Gastroesophageal sphincter (tissue), 4 donors: ENCODE results near the gene GSG1L. TPM values are rescaled to one million over a fixed set of nuclear protein-coding genes. Genes with fewer than 3 reads are reported as not detected.
"Not testable (repeated sequence)": the region's sequence is repeated elsewhere in the genome, so short reads cannot be mapped to it uniquely, and the experiment has no call there.

Source experiments
- ATAC-seq: fragments of 150-250 bp; one replicate; pipeline ENCODE4 v1.9.1; 2016; ENCODE audit warnings: mild to moderate bottlenecking, moderate library complexity
- H3K27ac ChIP-seq, 4 donors: fragments of 200-600 bp; sonication (generic) in 3 of 4; 1 replicate in 3 of 4; 2 replicates in 1 of 4; pipeline ENCODE4 v1.5.1; 2016 to 2019
- H3K27me3 ChIP-seq: fragments of 200-600 bp; sonication (generic); one replicate; pipeline ENCODE4 v1.5.1; 2019
- H3K36me3 ChIP-seq, 2 donors: fragments of 200-600 bp; sonication (generic); one replicate each; pipeline ENCODE4 v1.5.1; 2019; ENCODE audit warnings: control low read depth in 1 of 2
- H3K4me1 ChIP-seq, 3 donors: fragments of 200-600 bp; sonication (generic); 1 replicate in 2 of 3; 2 replicates in 1 of 3; pipeline ENCODE4 v1.5.1; 2016 to 2019; ENCODE audit warnings: control low read depth in 2 of 3
- H3K4me3 ChIP-seq, 2 donors: fragments of 200-600 bp; sonication (generic); one replicate each; pipeline ENCODE4 v1.5.1; 2019; ENCODE audit warnings: mild to moderate bottlenecking in 1 of 2, moderate library complexity in 1 of 2
- H3K9me3 ChIP-seq, 3 donors: fragments of 200-600 bp; sonication (generic); one replicate each; pipeline ENCODE4 v1.5.1; 2017 to 2019; ENCODE audit warnings: control low read depth in 2 of 3
- CTCF ChIP-seq, 4 experiments: fragments of 200-600 bp in 2 of 4; fragments of 450-650 bp in 2 of 4; sonication (generic) in 1 of 4; IDR thresholded peaks; one replicate each; pipeline ENCODE4 v1.5.1; 2017 to 2019; ENCODE audit warnings: antibody characterized with exemption in 4 of 4, mild to moderate bottlenecking in 2 of 4, moderate library complexity in 2 of 4
- EP300 ChIP-seq: sonication (generic); formaldehyde crosslinking; IDR thresholded peaks from one replicate; pipeline ENCODE4 v1.6.1; 2017; ENCODE audit warnings: antibody characterized with exemption, mild to moderate bottlenecking
- POLR2A ChIP-seq, 2 donors: fragments of 450-650 bp; IDR thresholded peaks; one replicate each; pipeline ENCODE4 v1.6.1; 2017; ENCODE audit warnings: antibody characterized with exemption in 2 of 2, mild to moderate bottlenecking in 2 of 2, moderate library complexity in 1 of 2
- POLR2AphosphoS5 ChIP-seq: sonication (generic); formaldehyde crosslinking; IDR thresholded peaks from one replicate; pipeline ENCODE4 v1.6.1; 2017; ENCODE audit warnings: antibody characterized with exemption
- WGBS, 2 donors: methylation state at CpG; one replicate each; pipeline ENCODE4 v1.1.5; 2018; ENCODE audit warnings: low coverage in 1 of 2; 5-methylcytosine and 5-hydroxymethylcytosine counted together
- total RNA-seq, 4 donors: library from RNA; depleted of rRNA; stranded (reverse); fragments of >200 nt; gene quantifications; one replicate each; pipeline ENCODE4 v1.1.0, GENCODE V29; 2016

GSG1L gene
- total RNA-seq, 4 donors from 2014 or later: 1.0 TPM; not detected in 3

DNA sequence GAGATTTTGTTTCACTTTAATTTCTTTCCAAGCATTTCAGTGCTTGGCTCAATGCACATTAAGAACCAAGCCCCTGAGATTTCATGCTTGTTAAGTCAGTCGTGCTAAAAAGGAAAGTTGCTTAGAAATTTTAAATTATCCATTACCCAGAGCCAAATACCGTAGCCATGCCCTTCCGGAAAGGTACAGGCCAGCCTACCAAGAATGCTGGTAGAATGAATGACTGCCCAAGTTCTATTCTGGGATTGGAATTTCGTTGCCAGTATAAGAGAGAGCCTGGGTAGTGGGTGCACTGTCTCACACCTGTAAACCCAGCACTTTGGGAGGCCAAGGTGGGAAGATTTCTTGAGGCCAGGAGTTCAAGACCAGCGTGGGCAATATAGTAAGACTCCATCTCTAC, 319.6 kb downstream of the GSG1L start:
- H3K9me3 ChIP-seq: no peaks in the 10 kb centered on the region
- no peaks in the 10 kb centered on the region for H3K27me3 ChIP-seq
- 80 to 86% methylated on average over 3 to 5 of the region's 5 CpGs for WGBS, 2 donors
- TF ChIP-seq POLR2A (IDR thresholded peaks at IDR 0.05): no peak
- no peak for TF ChIP-seq POLR2AphosphoS5
- TF ChIP-seq EP300: no peak
- no peak for TF ChIP-seq CTCF (IDR thresholded peaks at IDR 0.05)
- H3K36me3 ChIP-seq: peaks cover 0 to 28% of the 10 kb centered on the region in 2 donors
- no peak overlapping the region for H3K27ac ChIP-seq
- no peak overlapping the region for H3K4me3 ChIP-seq
- ATAC-seq: no peak
- peaks cover 0 to 4% (median 0%) of the 10 kb centered on the region in 3 donors for H3K4me1 ChIP-seq

DNA sequence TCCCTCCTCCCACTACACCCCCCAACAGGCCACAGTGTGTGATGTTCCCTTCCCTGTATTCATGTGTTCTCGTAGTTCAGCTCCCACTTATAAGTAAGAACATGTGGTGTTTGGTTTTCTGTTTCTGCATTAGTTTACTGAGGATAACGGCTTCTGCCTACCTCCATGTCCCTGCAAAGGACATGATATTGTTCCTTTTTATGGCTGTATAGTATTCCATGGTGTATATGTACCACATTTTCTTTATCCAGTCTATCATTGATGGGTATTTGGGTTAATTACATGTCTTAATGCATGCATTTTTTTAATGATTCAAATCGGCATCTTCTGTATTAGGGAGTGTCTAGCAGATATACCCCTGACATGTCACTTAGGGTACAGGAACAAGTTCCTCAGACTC, 320.5 kb downstream of the GSG1L start:
- peaks cover 0 to 35% of the 10 kb centered on the region in 2 donors for H3K36me3 ChIP-seq
- H3K27ac ChIP-seq: not testable (repeated sequence)
- WGBS, 2 donors: 100% methylated on average over 1 to 2 of the region's 3 CpGs

DNA sequence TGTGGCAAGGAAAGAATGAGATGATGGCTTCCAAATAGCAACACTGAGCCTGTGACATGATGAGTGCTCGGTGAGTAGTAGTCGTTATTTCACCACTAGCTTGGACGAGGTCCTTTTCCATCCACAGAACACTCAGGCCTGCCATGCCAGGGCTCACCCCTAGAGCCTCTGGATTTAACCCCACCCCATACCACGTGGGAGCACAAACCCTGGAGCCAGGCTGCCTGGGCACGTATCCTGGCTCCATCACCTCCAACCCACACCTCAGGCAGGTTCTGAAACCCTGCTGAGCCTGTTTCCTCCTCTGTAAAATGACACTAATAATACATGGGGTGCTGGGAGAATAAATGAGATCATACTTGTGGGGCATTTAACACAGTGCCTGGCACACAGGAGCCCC, 321.2 kb downstream of the GSG1L start:
- WGBS, 2 donors: 72% methylated on average over 5 of the region's 5 CpGs; no CpG with 5 or more reads in 1 of the 2 donors
- no peak for ATAC-seq

More for the DNA sequence above, 320.5 kb downstream of the GSG1L start:
- H3K4me3 ChIP-seq, H3K27me3 ChIP-seq, H3K9me3 ChIP-seq, H3K4me1 ChIP-seq, ATAC-seq: not testable (repeated sequence)

DNA sequence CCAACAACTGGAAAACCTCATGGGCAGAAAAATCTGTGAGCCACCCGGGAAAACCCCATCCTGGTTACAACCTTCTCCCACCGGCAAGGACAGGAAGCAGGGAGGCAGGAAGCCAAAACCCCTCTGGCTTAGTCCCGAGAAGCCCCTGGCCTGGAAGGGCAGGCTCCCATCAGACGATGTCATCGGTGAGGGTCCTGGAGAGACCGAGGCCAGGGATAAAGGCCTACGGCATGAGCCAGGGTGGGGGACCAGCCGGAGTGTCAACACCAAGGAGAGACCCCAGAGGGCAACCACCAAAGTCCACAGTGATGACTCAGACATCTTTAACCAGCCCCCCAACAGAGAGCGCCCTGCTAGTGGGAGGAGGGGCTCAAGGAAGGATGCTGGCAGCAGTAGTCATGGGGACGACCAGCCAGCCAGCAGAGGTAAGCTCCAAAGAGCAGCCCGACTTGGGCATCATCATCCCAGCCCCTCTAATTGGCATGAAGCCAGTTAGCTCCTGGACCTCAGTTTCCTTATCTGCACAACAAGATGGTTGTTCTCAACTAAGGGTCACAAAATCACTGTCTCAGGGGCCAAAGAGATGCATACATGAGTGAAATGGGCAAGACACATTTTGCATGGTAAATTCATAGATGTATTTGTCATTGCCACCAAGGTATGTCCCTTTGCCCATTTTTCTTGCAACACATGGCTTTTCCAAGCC, 322.9 kb downstream of the GSG1L start:
- Histone ChIP-seq H3K27me3 (no peaks in the 10 kb centered on the region), H3K9me3 (no peaks in the 10 kb centered on the region), H3K4me3 (no peak overlapping the region), H3K36me3 (peaks cover 0 to 54% of the 10 kb centered on the region in 2 donors), H3K4me1 (no peaks in the 10 kb centered on the region), H3K27ac (no peak overlapping the region)
- 60% methylated on average over 1 of the region's 11 CpGs; no CpG with 5 or more reads in 1 of the 2 donors for WGBS, 2 donors
- TF ChIP-seq EP300 (no peak), POLR2A (IDR thresholded peaks at IDR 0.05) (no peak), CTCF (IDR thresholded peaks at IDR 0.05) (no peak), POLR2AphosphoS5 (no peak)
- no peak for ATAC-seq

More for the DNA sequence above, 321.2 kb downstream of the GSG1L start:
- no peaks in the 10 kb centered on the region for H3K4me1 ChIP-seq
- H3K36me3 ChIP-seq: peaks cover 0 to 41% of the 10 kb centered on the region in 2 donors
- no peak overlapping the region for H3K4me3 ChIP-seq
- no peak overlapping the region for H3K27ac ChIP-seq
- H3K27me3 ChIP-seq: no peaks in the 10 kb centered on the region
- TF ChIP-seq POLR2A (IDR thresholded peaks at IDR 0.05): no peak
- H3K9me3 ChIP-seq: no peaks in the 10 kb centered on the region

- ATAC-seq: no peak
- 87% methylated on average over 13 to 17 of the region's 17 CpGs for WGBS, 2 donors
- TF ChIP-seq EP300 (no peak), CTCF (IDR thresholded peaks at IDR 0.05) (no peak), POLR2A (IDR thresholded peaks at IDR 0.05) (no peak), POLR2AphosphoS5 (no peak)
- Histone ChIP-seq H3K9me3 (no peaks in the 10 kb centered on the region), H3K4me1 (no peaks in the 10 kb centered on the region), H3K4me3 (no peak overlapping the region), H3K27ac (no peak overlapping the region), H3K27me3 (no peaks in the 10 kb centered on the region), H3K36me3 (peaks cover 0 to 62% of the 10 kb centered on the region in 2 donors)
Observed at GRCh38 chr16:27739606-27740357, 323.7 kb downstream of the GSG1L start.
